HCEC 1CT (cell line): Measurements from ENCODE around the gene ZNF197.
A peak's percentile ranks its signal among the peaks of the same experiment; 100 is the strongest.
"Not testable (repeated sequence)": the region's sequence is repeated elsewhere in the genome, so short reads cannot be mapped to it uniquely, and the experiment has no call there.

Experiments used
- DNase-seq: peaks from one replicate; pipeline ENCODE4 v3.0.0-alpha.2; 2017

ZNF197 gene

DNA sequence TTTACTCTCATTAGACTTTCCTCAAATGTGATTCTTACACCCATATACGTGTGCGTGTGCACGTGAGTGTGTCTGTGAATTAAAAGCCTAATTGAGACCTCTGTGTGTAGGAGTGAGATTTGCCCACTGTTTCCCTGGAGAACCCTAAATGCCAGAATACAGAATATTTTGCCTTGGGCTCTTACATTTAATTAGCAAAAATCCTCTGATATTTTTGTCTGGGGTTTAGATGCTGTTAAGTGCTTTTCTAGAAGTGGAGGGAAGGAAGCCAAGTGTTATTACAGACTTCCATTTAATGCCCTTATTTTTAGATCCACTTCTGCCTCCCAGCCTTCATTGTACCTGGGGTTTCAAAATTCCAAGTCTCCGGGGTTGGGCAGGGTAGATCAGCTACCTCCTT, 41.5 kb downstream of the ZNF197 start:
- no peak for DNase-seq

- no peak for DNase-seq
Measured at GRCh38 chr3:44669760-44670159, 44.9 kb downstream of the ZNF197 start.

GRCh38 chr3:44673466-44673865, 48.6 kb downstream of the ZNF197 start:
- DNase-seq = not testable (repeated sequence)

- no peak for DNase-seq
Measured at GRCh38 chr3:44674211-44674610, 49.4 kb downstream of the ZNF197 start.

DNA sequence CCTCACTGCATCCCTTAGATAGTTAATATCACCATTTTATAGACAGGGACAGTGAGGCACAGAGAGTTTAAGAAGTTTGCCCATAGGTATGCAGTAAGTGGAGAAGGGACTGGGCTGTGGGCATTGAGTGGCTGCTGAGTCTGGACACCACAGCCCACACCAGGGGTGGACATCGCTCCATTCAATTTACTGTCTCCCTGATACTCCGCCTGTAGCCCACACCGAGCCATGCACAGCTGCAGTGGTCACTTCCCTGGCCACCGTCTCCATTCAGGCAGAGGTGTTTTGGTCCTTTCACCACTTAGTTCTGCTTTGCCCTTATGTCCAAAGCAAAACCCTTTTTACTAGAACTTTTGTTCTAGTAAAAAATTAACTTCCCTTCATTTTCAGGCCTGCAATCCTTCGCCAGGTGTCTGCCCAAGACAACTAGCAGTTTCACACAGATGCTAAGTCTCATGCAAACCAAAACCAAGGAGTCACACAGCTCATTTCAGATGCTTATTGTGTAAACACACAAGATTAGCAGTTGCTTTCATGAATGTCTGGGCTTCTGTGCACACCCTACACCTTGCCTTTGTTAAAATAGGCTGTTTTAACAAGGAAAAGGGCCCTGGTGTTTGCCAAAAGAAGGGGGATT, 53.8 kb downstream of the ZNF197 start:
- DNase-seq = no peak

- no peak for DNase-seq
Measured at GRCh38 chr3:44680921-44681455, 56.2 kb downstream of the ZNF197 start.

DNA sequence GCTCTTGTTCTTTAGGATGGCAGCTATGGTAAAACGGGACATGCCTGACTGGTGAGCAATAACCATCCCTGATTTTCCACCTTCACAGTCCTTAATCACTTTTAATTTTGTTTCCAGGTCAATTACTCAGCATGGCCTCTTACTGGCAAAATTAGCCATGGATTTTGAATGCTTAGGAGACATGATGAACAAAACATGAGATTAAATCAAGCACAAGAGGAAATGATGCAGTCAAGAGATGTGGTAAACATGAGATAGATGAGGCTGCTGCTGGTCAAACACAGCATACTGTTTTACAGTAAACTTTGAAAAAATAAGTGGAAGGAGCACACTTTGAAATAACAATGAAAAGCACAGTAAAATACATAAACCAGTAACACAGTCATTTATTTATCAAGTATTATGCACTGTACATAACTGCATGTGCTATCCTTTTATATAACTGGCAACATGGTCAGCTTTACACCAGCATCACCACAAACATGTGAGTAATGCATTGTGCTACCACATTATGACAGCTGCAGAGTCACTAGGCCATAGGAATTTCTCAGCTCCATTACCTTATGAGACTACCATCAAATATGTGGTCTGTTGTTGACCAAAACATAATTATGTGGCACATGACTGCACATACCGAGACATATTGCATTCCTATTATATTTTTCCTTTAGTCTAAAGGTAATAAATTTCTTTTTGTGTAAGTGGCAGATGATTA, 57.5 kb downstream of the ZNF197 start:
- peak; percentile 65 for DNase-seq

- peak; percentile 51 for DNase-seq
Measured at GRCh38 chr3:44685128-44685800, 60.4 kb downstream of the ZNF197 start.

- DNase-seq = no peak
Measured at GRCh38 chr3:44687898-44688297, 63.1 kb downstream of the ZNF197 start.
